ENCODE measurements around the gene PAFAH2. TPM values are rescaled to one million over a fixed set of nuclear protein-coding genes. Genes with fewer than 3 reads are reported as not detected.

PAFAH2 gene
- total and polyA plus RNA-seq, 8 donors: 0.58 to 25.5 (median 13.0) TPM

DNA sequence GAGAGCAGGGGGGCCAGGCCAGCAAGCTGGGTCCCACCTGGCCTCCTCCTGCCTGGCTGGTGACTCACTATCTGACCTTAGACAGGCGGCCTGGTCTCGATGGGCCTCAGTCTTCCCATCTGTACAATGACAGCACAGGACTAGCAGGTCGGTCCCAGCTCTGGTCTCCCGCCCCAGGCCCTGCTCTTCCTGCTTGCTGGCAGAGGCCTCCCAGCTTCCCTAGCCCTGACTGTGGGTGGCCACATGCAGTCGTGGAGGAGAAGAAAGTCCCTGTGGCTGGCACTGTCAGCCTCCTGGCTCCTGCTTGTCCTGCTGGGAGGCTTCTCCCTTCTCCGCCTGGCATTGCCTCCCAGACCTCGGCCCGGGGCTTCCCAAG, 24.5 kb upstream of the PAFAH2 start:
- H3K4me3 ChIP-seq: no peak overlapping the region
- TF ChIP-seq EP300 (IDR thresholded peaks at IDR 0.05): no peak
- TF ChIP-seq POLR2AphosphoS5 (IDR thresholded peaks at IDR 0.05): no peak
- no peak for TF ChIP-seq POLR2A (IDR thresholded peaks at IDR 0.05)
- no peaks in the 10 kb centered on the region for H3K9me3 ChIP-seq
- intact Hi-C loops (cut with DNase I; ENCODE audit: low total_unique reads): no loop called here
- H3K4me1 ChIP-seq: peaks cover 0 to 26% (median 12%) of the 10 kb centered on the region in 4 donors
- 54 to 81% (median 75%) methylated on average over 7 to 8 of the region's 8 CpGs for WGBS, 5 donors
- no peaks in the 10 kb centered on the region for H3K27me3 ChIP-seq
- no peak for DNase-seq
- no peak overlapping the region for H3K27ac ChIP-seq
- no peaks in the 10 kb centered on the region for H3K36me3 ChIP-seq

GRCh38 chr1:26021647-26022403, 24.0 kb upstream of the PAFAH2 start, which contains the start of gene EXTL1:
EXTL1 (plus strand) TSS chr1:26021775; CDS start chr1:26022647, 872 bp downstream.
- Histone ChIP-seq H3K4me3 (peak within 1 kb of the TSS in 3 of 4 donors; percentile 6 to 26 (median 15)), H3K9me3 (no peaks in the 10 kb centered on the region), H3K27ac (no peak within 1 kb of the TSS), H3K27me3 (no peaks in the 10 kb centered on the region), H3K36me3 (no peaks in the 10 kb centered on the region), H3K4me1 (peaks cover 0 to 30% (median 15%) of the 10 kb centered on the region in 4 donors)
- WGBS, 5 donors: 34 to 47% (median 43%) methylated on average over 12 to 15 of the region's 15 CpGs
- TF ChIP-seq, protein P1, sequence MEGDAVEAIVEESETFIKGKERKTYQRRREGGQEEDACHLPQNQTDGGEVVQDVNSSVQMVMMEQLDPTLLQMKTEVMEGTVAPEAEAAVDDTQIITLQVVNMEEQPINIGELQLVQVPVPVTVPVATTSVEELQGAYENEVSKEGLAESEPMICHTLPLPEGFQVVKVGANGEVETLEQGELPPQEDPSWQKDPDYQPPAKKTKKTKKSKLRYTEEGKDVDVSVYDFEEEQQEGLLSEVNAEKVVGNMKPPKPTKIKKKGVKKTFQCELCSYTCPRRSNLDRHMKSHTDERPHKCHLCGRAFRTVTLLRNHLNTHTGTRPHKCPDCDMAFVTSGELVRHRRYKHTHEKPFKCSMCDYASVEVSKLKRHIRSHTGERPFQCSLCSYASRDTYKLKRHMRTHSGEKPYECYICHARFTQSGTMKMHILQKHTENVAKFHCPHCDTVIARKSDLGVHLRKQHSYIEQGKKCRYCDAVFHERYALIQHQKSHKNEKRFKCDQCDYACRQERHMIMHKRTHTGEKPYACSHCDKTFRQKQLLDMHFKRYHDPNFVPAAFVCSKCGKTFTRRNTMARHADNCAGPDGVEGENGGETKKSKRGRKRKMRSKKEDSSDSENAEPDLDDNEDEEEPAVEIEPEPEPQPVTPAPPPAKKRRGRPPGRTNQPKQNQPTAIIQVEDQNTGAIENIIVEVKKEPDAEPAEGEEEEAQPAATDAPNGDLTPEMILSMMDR (IDR thresholded peaks at IDR 0.05): no peak
- TF ChIP-seq EP300 (IDR thresholded peaks at IDR 0.05) (no peak), POLR2AphosphoS5 (IDR thresholded peaks at IDR 0.05) (no peak), POLR2A (IDR thresholded peaks at IDR 0.05) (no peak)
- DNase-seq: peak in 1 of 2 donors; percentile 81
- intact Hi-C loops (cut with DNase I; ENCODE audit: low total_unique reads): no loop called here

DNA sequence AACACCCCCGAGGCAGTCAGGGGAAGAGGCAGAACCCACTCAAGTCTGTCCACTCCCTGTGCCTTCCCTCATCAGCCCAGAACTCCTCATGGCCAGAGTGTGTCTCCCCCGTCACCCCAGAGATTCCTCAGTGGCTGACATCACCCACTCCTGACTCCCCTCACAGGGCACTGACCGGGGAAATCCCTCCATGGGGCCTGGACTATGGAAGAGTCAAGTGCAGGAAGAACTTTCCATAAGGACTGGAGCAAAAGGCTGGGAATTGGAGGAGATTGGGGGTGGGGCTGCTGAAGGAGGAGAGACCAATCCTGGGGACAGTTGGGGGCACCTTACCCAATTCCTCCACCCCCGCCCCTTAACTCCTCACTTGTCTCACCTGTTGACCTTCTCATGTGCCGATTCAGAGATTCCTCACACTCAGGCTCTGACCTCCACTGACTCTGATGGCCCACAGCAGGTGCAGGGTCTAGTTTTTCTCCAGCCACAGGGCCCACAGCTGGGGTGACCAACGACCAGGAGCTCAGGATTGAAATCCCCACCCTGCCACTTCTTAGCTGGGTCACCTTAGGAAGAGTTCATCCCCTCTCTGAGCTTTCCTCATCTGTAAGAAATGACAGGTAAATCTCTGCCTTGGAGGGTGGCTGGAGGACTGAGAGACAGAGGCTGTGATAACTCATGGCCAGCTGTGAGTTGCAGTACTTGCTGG, 23.2 kb upstream of the PAFAH2 start:
- TF ChIP-seq EP300 (IDR thresholded peaks at IDR 0.05) (no peak), POLR2AphosphoS5 (IDR thresholded peaks at IDR 0.05) (no peak), POLR2A (IDR thresholded peaks at IDR 0.05) (no peak)
- TF ChIP-seq, protein P1 (IDR thresholded peaks at IDR 0.05): no peak
- DNase-seq: no peak
- H3K9me3 ChIP-seq: no peaks in the 10 kb centered on the region
- H3K4me1 ChIP-seq: peaks cover 0 to 36% (median 18%) of the 10 kb centered on the region in 4 donors
- no peaks in the 10 kb centered on the region for H3K36me3 ChIP-seq
- no peaks in the 10 kb centered on the region for H3K27me3 ChIP-seq
- intact Hi-C loops (cut with DNase I; ENCODE audit: low total_unique reads): no loop called here
- H3K27ac ChIP-seq: no peak overlapping the region
- WGBS, 5 donors: 53 to 79% (median 71%) methylated on average over 5 to 6 of the region's 6 CpGs
- peak overlapping the region in 1 of 4 donors; percentile 26 for H3K4me3 ChIP-seq

GRCh38 chr1:26020330-26020768, 22.5 kb upstream of the PAFAH2 start:
- intact Hi-C loops (cut with DNase I; ENCODE audit: low total_unique reads): no loop called here
- peaks cover 0 to 36% (median 18%) of the 10 kb centered on the region in 4 donors for H3K4me1 ChIP-seq
- H3K4me3 ChIP-seq: no peak overlapping the region
- H3K27me3 ChIP-seq: no peaks in the 10 kb centered on the region
- H3K9me3 ChIP-seq: no peaks in the 10 kb centered on the region
- no peak overlapping the region for H3K27ac ChIP-seq
- WGBS, 5 donors: 58 to 78% (median 75%) methylated on average over 6 of the region's 6 CpGs
- TF ChIP-seq, protein P1 (IDR thresholded peaks at IDR 0.05): no peak
- TF ChIP-seq POLR2AphosphoS5 (IDR thresholded peaks at IDR 0.05): no peak
- no peaks in the 10 kb centered on the region for H3K36me3 ChIP-seq
- DNase-seq: peak in 1 of 2 donors; percentile 60

Data from stomach (tissue), 9 donors.